ENCODE data around the gene IL25. TPM values are rescaled to one million over a fixed set of nuclear protein-coding genes. Genes with fewer than 3 reads are reported as not detected.
"Not testable (repeated sequence)": the region's sequence is repeated elsewhere in the genome, so short reads cannot be mapped to it uniquely, and the experiment has no call there.

IL25 gene
- total RNA-seq, 1 experiment from 2014 or later, result not detected

GRCh38 chr14:23388996-23389395, 16.4 kb downstream of the IL25 start:
- DNase-seq (ENCODE audit: low read depth), result no peak

DNA sequence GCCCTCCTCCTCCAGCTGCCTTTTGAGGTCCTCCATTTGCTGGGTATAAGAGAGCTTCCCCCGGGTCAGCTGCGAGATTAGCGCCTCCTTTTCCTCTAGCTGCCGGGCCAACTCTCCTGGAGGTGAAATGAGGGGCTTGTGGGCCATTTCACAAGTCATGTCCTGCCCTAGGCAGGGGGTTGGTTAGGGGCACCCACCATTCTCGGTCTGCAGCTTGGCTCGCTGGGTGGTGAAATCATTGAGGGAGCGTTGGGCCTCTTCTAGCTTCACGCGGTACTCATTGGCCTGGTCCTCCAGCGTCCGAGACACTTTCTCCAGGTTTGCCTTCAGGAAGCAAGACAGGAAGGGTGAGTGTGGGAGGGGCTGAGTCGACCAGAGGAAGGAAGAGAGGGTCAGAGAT, 16.8 kb downstream of the IL25 start:
- no peak for DNase-seq (ENCODE audit: low read depth)

GRCh38 chr14:23389871-23390270, 17.3 kb downstream of the IL25 start:
- DNase-seq (ENCODE audit: low read depth), result not testable (repeated sequence)

DNA sequence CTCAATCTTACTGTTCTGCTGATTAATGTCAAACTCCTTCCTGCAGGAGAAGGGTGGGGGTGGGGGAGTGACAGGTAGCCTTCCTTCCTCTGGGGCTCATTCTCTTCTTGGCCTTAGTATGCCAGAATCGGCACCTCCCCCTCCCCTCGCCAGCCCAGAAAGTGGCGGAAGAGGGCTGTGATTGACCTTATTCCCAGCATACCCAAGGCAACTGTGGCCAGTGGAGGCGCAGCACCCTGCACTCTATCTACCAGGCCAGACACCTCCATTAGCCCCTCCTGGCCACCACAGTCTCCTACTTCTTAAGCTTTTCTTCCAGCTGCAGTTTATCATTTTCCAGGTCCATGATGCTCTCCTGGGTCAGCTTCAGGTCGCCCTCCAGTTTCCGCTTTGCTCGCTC, 20.0 kb downstream of the IL25 start:
- no peak for DNase-seq (ENCODE audit: low read depth)

DNA sequence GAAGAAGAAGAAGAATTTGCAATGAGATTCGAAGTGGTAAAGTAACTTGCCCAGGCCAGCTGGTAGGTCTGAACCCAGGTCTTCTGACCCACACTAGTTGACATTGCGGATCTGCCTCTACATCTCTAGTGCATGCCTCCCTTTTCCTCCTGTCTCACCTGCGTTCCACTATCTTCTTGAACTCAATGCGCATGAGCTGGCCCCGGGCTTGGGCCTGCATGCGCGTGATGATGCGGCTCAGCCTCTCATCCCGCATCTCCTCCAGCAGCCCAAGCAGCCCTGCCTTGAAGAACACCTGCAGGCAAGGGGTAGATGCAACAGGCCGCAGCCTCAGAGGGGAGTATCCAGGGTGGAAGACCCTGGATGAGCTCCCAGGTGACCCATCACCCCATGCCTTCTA, 23.5 kb downstream of the IL25 start:
- no peak for DNase-seq (ENCODE audit: low read depth)

DNA sequence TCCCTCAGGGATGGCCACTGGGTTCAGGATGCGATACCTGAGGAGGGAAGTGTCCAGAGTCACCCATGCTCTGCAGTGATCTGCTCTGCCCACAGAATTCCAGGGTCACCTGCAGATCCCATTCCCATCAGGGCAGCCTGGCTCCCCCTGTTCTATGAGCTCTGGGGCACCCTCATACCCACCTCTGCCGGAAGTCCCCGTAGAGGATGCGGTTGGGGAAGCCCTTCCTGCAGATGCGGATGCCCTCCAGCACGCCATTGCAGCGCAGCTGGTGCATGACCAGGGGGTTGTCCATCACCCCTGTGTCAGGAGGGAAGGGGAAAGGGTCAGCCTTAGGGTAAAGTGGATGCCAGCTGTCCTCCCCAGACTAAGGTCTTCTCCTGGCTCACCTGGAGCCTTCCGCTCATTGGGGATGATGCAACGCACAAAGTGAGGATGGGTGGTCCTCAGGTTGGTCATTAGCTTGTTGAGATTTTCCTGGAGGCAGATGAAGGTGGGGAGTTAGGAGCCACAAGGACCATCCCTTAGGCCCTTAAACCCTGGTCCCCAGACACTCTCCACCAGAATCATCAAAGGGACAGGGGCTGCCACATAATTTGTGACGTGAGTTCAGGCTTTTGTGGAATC, 24.3 kb downstream of the IL25 start:
- no peak for DNase-seq (ENCODE audit: low read depth)

DNA sequence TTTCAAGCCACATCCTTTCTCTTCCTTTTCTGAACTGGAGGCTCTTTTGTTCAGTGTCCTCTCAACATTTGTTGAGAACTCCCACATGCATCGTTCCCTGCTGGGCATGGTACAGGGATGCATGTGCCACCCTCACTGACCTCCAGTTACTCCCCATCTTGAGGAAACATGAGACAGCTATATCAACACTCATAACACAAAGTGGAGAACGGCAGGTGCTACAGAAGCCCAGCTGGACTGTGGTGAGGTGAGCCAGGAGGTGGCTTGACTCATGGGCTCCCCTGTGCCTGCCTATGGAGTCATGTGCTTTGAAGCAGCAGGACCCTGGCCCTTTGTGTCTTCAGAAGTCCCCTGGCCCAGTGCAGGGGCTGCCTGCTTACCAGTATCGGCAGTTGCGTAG, 25.7 kb downstream of the IL25 start:
- DNase-seq (ENCODE audit: low read depth), result no peak

- DNase-seq (ENCODE audit: low read depth), result no peak
Measured at GRCh38 chr14:23399136-23399535, 26.5 kb downstream of the IL25 start.

DNA sequence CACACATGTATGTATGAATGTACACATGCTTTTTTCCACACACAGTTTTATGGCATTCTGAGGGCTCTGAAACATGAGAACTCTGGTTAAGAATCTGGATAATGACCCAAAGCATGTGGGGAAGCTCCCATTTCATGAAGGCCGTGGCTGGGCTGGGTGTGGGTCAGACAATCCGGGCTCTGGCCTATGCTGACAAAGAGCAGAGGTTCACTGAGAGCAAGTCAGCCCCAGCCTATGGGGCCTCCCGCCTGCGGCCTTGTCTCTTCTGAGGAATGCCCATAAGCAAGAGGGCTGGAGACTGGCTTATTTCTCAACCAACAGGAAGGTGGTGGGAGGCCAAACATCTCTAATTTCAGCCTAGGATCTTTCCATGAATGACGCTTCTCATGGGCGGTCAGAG, 27.0 kb downstream of the IL25 start:
- DNase-seq (ENCODE audit: low read depth), result no peak

DNA sequence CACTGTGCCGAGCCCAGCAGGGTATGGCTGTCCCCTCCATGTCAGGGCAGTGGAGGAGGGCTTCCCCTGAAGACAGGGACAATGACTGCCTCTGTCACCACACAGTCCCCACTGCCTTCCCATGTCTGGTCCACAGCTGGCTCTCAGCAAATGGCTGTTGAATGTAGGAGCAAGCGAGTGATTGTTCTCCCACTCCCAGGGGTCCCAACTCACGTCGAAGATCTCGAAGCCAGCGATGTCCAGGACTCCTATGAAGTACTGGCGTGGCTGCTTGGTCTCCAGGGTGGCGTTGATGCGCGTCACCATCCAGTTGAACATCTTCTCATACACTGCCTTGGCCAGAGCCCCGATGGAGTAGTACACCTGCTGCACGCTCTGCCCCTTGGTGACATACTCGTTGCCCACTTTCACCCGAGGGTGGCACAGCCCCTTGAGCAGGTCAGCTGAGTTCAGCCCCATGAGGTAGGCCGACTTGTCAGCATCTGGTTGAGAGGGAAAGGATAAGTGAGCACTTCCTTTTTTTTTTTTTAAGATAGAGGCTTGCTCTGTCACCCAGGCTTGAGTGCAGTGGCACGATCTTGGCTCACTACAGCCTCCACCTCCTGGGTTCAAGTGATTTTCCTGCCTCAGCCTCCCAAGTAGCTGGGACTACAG, 28.0 kb downstream of the IL25 start:
- DNase-seq (ENCODE audit: low read depth), result not testable (repeated sequence)

GRCh38 chr14:23401291-23401690, 28.7 kb downstream of the IL25 start:
- no peak for DNase-seq (ENCODE audit: low read depth)

GRCh38 chr14:23402296-23403138, 29.9 kb downstream of the IL25 start:
- DNase-seq (ENCODE audit: low read depth), result no peak

DNA sequence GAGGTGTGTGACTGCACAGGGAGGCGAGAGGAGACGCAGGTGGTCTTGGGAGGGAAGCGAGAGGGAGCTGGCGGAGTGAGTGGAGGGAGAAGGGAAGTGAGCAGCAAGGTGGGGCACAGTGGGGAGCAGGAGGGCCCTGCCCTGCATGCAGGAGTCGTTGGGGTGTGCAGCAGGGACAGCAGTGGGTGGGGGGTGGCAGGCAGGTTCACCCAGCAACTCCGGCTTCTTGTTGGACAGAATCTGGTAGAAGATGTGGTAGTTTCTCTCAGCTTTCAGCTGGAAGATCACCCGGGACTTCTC, 30.5 kb downstream of the IL25 start:
- no peak for DNase-seq (ENCODE audit: low read depth)

DNA sequence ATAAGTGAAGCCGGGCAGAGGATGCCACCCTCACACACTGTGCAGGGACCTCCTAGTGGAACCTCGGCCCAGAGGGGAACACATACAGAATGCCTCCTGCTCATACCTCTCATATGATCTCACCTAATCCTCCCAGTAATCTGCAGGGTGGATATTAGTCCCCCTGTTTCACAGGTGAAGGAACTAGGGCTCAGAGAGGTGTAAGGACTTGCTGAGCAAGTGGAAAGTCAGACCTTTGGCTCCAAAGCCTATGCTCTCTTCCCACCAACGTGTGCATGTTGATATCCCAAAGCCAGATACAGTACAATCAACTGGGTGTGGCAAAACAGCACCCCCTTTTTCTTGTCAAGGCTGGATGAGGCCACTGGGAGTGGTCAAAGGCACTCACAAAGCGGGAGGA, 31.3 kb downstream of the IL25 start:
- no peak for DNase-seq (ENCODE audit: low read depth)

DNA sequence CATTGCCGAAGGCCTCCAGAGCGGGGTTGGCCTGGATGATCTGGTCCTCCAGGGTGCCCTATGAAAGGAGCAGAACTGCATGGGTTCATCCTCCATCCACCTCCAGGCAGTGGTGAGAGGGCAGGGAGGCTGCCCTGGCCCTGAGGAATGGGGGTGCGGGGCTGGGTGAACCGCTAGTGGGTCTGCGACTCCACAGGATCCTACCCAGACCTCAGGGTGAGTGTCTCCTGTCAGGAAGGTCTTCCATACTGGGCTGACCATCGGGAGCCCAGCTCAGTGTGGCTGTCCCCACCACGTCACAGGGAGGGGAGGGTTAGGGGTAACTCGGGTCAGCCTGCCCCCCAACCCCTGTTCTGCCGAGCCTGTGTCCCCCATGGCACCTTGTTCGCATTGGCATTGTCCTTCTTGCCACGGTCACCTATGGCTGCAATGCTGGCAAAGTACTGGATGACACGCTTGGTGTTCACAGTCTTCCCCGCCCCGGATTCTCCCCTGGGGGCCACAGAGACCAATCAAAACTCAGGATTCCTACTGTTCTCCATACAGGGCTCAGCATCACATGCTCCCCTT, 31.8 kb downstream of the IL25 start:
- no peak for DNase-seq (ENCODE audit: low read depth)

- no peak for DNase-seq (ENCODE audit: low read depth)
Measured at GRCh38 chr14:23405096-23405495, 32.5 kb downstream of the IL25 start.

DNA sequence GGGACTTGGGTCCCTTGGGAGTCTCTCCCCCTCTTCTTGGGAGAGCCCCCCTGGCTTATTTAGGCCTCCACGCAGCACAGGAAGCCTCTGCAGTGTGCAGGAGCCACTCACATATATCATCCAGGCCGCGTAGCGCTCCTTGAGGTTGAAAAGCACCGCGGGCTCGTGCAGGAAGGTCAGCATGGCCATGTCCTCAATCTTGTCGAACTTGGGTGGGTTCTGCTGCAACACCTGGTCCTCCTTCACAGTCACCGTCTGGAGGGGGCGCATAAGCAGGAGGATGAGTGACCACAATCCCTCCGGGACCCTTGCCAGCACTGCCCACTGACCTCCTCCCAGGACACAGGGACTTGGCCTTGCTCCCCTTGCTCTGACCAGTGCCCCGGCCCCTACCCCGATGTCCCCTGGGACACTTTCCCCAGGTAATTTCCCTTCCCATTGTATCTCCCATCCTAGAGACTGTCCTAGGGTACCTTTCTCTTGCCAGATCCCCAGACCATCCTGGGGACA, 33.0 kb downstream of the IL25 start:
- no peak for DNase-seq (ENCODE audit: low read depth)

- peak; percentile 40 for DNase-seq (ENCODE audit: low read depth)
Measured at GRCh38 chr14:23406244-23406643, 33.6 kb downstream of the IL25 start.

DNA sequence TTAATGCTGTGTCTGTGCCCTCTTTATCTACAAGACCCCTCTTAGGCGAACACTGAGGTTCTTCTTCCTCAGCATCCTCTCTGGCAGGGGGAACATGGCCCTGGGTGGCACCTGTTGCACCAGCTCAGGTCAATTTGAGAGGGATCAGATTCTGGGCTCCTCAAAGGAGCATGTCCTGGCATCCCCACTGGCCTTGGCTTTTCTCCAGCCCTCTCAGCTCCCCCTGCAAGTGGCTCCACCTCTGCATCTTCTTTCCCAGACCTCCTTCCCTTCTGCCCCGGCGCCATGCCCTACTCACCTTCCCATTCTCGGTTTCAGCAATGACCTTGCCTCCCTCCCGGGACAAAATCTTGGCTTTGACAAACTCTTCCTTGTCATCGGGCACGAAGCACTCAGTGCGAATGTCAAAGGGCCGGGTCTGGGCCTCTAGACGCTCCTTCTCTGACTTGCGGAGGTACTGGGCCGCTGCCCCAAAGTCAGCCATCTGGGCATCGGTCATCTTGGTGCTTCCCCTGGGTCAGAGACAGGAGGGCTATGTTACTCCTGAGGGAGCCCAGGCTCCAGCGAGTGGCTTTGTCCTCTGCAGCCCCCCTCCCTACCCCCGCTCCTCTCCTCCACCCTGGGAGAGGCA, 34.2 kb downstream of the IL25 start:
- no peak for DNase-seq (ENCODE audit: low read depth)

DNA sequence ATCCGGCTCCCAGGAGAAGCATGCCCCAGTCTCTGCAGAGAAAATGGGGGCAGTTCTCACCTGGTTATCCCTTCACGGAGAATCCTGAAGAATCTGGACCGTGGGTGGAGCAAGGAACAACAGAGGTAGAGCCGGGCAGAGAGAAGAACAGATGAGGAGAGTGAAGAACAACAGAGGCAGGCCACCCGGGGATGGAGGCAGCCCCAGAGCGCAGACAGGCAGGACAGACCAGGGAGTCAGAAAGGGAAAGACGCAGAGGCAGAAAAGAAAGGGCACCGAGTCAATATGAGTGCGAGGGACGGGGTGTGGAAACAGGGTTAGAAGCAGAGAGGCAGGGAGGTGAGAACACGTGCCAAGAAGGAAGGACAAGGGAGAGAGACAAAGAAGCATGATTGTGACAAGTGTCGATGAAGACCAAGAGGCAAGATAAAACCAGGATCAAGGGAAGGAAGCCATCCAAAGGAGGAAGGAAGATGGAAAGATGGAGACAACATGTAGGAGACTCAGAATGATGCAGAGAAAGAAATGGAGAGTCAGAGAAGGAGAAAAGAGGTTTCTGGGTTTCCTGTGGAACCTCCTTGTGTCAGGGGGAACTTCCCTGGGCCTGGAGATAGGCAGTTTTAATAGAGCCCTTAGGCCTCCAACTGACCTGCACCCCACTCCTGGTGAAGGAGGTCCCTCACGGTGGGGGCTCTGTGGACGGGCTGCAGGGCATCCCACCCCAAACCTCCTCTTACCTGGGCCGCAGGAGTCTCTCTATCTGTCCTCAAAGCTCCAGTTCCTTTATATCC, 35.1 kb downstream of the IL25 start, which contains the start of gene MYH6:
Gene MYH6 (minus strand): TSS at position 758 of the 791 bp plus-strand sequence. CDS start 1,050 bp downstream, outside the sequence.
- DNase-seq (ENCODE audit: low read depth), result no peak

- DNase-seq (ENCODE audit: low read depth), result no peak
Measured at GRCh38 chr14:23408307-23408630, 35.7 kb downstream of the IL25 start.

All from M059J (cell line).